Lower leg skin (tissue), 4 donors: ENCODE results near the gene TMEM63A. TPM values are rescaled to one million over a fixed set of nuclear protein-coding genes. Genes with fewer than 3 reads are reported as not detected.
"Not testable (repeated sequence)": the region's sequence is repeated elsewhere in the genome, so short reads cannot be mapped to it uniquely, and the experiment has no call there.

Experiments
- DNase-seq, 2 donors: peaks; one replicate each; pipeline ENCODE4 v3.0.0-alpha.2; 2019; ENCODE audit warnings: low spot score in 2 of 2
- H3K4me3 ChIP-seq: fragments of 200-600 bp; sonication (generic); 2 replicates; pipeline ENCODE4 v1.5.1; 2017; ENCODE audit warnings: mild to moderate bottlenecking, low read depth; ENCODE audit not compliant: poor library complexity, severe bottlenecking
- POLR2A ChIP-seq, 2 donors: fragments of 450-650 bp; IDR thresholded peaks; one replicate each; pipeline ENCODE4 v1.6.1; 2016 to 2017; ENCODE audit warnings: antibody characterized with exemption in 2 of 2, mild to moderate bottlenecking in 1 of 2, moderate library complexity in 1 of 2
- WGBS, 2 donors: methylation state at CpG; one replicate each; pipeline ENCODE4 v1.1.5; 2018; 5-methylcytosine and 5-hydroxymethylcytosine counted together
- intact Hi-C: fragments of 100-400 bp; cut with DNase I; formaldehyde crosslinking; loops from one replicate; pipeline ENCODE4 v1.15.0; 2023; ENCODE audit warnings: low total_unique reads
- total RNA-seq, 4 donors: library from RNA; depleted of rRNA; stranded (reverse); fragments of >200 nt; gene quantifications; one replicate each; pipeline ENCODE4 v1.1.0, GENCODE V29; 2016
- TF ChIP-seq, protein P1 (sequence below), 3 donors: fragments of 450-650 bp; IDR thresholded peaks; one replicate each; pipeline ENCODE4 v1.5.1; 2016; ENCODE audit warnings: antibody characterized with exemption in 3 of 3, mild to moderate bottlenecking in 3 of 3, moderate library complexity in 2 of 3

TMEM63A gene
- total RNA-seq, 4 donors from 2014 or later, result 29.1 to 49.1 (median 42.9) TPM

DNA sequence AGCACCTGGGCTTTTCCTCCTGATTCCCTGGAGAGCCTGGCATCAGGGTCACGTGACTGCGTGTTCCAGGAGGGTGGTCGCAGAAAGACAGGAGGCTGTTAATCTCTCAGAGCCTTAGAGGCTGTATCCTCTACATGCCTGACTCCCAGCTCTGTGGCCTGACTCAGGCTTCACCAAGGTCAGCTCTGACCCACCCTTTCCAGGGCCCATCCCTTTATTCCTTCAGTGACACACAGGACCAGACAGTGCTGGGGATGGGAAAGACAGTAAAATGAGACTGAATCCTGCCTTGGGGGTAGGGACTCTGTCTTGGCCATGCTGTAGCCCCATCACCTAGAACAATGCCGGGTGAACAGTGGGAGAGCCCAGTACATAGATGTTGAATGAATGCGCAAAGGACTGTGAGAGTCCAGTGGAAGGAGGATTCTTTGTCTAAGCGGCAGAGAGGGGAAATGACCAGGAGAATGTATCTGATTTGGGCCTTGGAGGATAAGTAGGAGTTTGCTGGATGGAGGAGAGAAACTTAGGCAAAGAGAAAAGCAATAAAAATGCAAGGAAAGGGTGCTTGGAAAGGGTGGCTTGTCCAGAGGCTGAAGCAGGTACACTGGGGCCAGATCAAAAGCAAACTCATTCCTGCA, 39.3 kb downstream of the TMEM63A start:
- no peak for DNase-seq
- TF ChIP-seq, protein P1, sequence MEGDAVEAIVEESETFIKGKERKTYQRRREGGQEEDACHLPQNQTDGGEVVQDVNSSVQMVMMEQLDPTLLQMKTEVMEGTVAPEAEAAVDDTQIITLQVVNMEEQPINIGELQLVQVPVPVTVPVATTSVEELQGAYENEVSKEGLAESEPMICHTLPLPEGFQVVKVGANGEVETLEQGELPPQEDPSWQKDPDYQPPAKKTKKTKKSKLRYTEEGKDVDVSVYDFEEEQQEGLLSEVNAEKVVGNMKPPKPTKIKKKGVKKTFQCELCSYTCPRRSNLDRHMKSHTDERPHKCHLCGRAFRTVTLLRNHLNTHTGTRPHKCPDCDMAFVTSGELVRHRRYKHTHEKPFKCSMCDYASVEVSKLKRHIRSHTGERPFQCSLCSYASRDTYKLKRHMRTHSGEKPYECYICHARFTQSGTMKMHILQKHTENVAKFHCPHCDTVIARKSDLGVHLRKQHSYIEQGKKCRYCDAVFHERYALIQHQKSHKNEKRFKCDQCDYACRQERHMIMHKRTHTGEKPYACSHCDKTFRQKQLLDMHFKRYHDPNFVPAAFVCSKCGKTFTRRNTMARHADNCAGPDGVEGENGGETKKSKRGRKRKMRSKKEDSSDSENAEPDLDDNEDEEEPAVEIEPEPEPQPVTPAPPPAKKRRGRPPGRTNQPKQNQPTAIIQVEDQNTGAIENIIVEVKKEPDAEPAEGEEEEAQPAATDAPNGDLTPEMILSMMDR (IDR thresholded peaks at IDR 0.05), result no peak
- TF ChIP-seq POLR2A (IDR thresholded peaks at IDR 0.05), result no peak
- WGBS, 2 donors, result 89 to 93% methylated on average over 6 of the region's 6 CpGs
- H3K4me3 ChIP-seq, result no peak overlapping the region
- intact Hi-C loops, result no loop called here

DNA sequence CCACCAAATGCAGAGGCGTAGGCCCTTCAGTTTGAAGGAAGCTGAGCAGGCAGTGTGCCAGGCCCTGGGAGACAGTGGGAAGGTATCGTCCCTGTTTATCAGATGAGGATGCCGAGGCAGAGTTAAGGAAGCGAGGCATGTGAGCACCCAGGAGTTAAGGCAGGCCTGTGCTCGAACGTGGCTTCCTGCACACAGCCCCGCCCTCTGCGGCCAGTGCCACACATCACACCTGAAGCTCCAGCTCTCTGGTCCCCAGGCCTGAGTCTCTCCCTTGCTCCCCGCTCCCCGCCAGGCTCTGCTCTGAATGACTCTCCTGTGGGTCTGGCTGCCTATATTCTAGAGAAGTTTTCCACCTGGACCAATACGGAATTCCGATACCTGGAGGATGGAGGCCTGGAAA, 40.1 kb downstream of the TMEM63A start:
- 70 to 77% methylated on average over 8 to 12 of the region's 12 CpGs for WGBS, 2 donors
- no peak overlapping the region for H3K4me3 ChIP-seq
- TF ChIP-seq, protein P1 (IDR thresholded peaks at IDR 0.05), result no peak
- TF ChIP-seq POLR2A (IDR thresholded peaks at IDR 0.05), result no peak
- DNase-seq, result no peak
- intact Hi-C loops, result no loop called here

DNA sequence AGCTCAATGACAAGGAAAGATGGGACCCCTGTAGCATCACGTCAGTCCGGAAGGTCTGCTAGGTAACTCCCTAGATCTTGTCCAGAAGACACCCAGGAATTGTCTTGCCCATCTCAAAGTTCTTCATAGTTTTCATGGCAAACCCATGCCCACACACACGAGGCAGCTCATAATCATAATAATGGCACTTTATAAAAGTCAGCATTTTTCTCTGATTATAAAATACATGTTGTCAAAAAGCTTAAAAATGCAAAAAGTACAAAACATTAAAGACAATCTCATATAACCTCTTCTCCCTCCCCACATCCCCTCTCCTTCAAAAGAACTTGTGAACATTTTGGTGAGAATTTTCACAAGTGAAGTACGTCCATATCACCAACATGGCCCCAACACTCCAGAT, 41.5 kb downstream of the TMEM63A start:
- DNase-seq, result no peak
- WGBS, 2 donors, result 92 to 93% methylated on average over 4 of the region's 4 CpGs
- TF ChIP-seq POLR2A (IDR thresholded peaks at IDR 0.05), result no peak
- TF ChIP-seq, protein P1 (IDR thresholded peaks at IDR 0.05), result no peak
- intact Hi-C loops, result no loop called here
- H3K4me3 ChIP-seq, result no peak overlapping the region

DNA sequence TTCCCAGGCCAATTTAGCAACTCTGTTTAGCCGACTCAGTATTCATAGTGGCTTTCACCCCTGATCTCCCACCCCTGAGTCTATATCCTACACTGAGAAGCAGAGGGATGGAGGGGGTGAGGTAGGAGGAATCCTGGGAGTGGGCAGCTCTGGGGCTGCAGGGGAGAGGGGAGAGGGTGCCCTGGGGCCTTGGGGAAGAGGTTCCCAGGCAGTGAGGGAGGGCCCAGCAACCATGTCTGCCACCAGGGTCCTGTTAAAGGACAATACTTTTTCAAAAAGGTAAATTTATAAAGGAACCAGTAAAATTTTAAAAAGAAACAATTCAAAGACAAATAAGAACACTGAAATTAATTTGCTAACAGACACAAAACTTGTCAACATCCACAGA, 42.0 kb downstream of the TMEM63A start:
- H3K4me3 ChIP-seq, result no peak overlapping the region
- DNase-seq, result no peak
- WGBS, 2 donors, result 94 to 100% methylated on average over 1 of the region's 1 CpG
- TF ChIP-seq, protein P1 (IDR thresholded peaks at IDR 0.05), result no peak
- TF ChIP-seq POLR2A (IDR thresholded peaks at IDR 0.05), result no peak
- intact Hi-C loops, result no loop called here

DNA sequence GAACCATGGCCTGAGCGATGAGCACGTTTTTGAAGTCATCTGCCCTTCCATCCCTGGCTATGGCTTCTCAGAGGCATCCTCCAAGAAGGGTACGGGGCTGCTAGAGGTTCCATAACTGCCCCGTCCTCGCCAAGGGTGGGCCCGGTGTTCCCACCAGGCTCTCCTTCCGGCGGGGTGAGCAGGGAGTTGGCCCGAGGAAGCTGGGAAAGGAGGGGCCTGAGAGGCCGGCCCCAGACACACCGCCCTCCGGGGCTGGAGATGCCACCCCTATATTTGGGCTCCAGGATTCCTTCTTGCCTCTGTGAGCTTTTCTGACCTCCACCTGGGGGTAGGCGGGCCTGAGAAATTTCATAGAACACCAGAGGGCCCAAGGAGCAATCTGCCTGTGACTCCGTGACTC, 43.4 kb downstream of the TMEM63A start:
- 87 to 89% methylated on average over 10 to 13 of the region's 14 CpGs for WGBS, 2 donors
- no peak overlapping the region for H3K4me3 ChIP-seq
- DNase-seq, result no peak
- intact Hi-C loops, result no loop called here
- TF ChIP-seq POLR2A (IDR thresholded peaks at IDR 0.05), result no peak

DNA sequence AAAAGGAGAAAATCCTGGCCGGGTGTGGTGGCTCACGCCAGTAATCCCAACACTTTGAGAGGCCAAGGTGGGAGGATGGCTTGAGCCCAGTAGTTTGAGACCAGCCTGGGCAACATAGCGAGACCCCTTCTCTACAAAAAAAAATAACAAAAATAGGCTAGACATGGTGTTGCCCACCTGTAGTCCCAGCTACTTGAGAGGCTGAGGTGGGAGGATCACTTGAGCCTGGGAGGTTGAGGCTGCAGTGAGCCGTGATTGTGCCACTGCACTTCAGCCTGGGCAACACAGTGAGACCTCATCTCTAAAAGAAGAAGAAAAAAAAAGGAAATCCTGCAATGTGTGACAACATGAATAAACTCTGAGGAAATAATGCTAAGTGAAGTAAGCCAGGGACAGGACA, 45.9 kb downstream of the TMEM63A start:
- intact Hi-C loops, H3K4me3 ChIP-seq, DNase-seq: not testable (repeated sequence)
- 79 to 85% methylated on average over 4 of the region's 4 CpGs for WGBS, 2 donors

- no peak for TF ChIP-seq POLR2A (IDR thresholded peaks at IDR 0.05)
- TF ChIP-seq, protein P1 (IDR thresholded peaks at IDR 0.05), result no peak
- no peak for DNase-seq
- intact Hi-C loops, result no loop called here
- H3K4me3 ChIP-seq, result no peak overlapping the region
- 28 to 39% methylated on average over 3 of the region's 3 CpGs for WGBS, 2 donors
Measured at GRCh38 chr1:225835856-225836255, 46.3 kb downstream of the TMEM63A start.
